ENCODE measurements around the gene ENPEP.
A peak's percentile ranks its signal among the peaks of the same experiment; 100 is the strongest.
"Not testable (repeated sequence)": the region's sequence is repeated elsewhere in the genome, so short reads cannot be mapped to it uniquely, and the experiment has no call there.

The ENPEP gene

DNA sequence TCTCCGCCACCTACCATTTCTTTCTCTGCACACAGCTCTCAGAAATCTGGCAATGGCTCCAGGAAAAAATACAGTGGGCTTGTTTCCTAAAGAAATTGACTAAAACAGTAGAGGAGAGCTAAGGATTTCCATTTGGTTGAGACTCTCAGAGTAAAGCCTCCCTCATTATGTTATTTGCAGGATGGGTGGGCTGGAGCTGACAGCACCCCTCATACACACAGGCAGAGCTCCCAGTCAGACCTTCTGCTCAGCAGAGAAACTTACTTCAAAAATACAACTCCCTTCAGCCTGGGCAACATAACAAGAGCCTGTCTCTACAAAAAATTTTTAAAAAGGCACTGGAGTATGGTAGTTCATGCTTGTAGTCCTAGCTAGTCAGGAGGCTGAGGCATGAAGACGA, 44.9 kb downstream of the ENPEP start:
- no peak for DNase-seq (ENCODE audit: low read depth in 3 of 3)

DNA sequence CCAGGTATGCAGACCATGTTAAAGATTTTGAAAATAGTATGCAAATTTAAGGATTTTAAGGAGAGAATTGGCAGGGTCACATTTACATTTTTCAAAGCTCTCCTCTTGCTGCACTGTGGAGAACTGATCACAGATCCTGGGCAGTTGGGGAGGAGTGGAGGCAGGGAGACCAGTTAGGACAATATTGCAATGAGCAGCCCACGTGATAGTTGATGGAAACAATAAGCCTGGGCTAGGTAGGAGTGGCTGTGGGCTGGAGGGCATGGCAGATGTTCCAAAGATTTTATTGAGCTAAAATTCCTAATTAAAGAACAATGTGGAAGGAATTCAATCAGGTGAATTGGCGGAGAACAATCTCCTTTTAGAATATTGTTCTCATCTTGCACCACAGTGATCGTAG, 50.6 kb downstream of the ENPEP start:
- no peak for DNase-seq (ENCODE audit: low read depth in 3 of 3)

DNA sequence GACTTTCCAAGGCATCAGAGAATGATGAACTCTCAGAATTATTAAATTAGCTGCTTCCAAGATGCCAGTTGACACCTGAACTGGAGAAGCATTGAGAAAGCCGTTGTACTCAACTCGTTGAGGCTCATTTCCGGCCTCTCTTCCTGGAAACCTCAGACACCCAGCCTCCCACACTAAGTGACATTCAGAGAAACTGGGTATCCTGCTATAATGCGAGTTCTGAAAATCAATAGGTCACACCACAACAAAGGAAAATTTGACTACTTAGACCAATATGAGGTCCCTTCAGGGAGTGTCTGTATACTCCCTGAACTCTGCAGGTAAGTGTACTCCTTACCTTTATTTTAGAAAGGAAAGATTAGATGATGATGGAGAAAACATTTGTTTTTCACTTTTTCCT, 51.2 kb downstream of the ENPEP start:
- DNase-seq (ENCODE audit: low read depth in 3 of 3) = peak in 1 of 3 experiments; percentile 11

DNA sequence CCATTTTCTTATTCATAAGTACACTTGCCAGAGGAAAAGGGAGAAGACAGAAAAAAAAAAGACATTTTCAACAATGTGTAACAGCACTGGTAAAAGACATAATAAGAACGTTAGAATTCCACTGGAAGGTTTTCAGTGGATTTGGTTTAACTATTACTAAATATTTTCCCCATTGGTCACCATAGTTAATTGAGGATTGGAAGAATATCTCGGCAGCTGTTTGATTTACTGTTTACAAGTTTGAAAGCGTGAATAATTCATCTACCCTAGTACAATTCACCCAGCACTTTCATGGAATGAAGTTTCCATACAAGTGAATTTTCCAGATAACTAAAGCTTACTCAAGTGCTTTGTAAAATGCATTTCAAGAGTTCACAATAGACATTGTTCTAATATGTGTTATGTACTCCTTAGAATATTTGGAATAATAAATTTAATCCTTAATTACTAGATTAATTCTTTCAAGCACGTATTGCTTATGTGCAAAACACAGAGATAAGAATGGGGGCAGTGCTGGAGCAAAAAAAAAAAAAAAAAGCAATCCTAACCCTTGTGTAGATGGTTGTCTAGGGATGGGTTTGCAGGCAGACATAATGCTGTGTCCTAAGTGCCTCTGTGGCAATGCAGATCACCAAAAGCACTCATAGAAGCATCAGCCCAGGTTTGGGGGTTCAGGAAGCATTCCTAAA, 57.1 kb downstream of the ENPEP start:
- DNase-seq (ENCODE audit: low read depth in 3 of 3) = no peak

DNA sequence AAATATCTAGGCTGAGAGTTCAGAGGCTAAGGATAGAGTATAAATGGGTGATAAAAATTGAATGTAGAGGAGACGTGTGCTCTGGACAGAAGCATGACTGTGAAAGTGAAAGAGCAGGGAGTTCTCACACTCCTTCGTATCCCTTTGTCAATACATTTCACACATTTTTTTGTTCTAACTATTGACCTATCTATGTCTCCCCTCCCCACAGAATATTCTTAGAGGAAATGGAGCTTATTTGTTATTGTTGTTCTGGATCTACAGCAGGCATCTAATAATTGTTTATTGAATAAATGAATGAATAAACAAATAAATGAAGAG, 57.6 kb downstream of the ENPEP start:
- DNase-seq (ENCODE audit: low read depth in 3 of 3) = no peak

DNA sequence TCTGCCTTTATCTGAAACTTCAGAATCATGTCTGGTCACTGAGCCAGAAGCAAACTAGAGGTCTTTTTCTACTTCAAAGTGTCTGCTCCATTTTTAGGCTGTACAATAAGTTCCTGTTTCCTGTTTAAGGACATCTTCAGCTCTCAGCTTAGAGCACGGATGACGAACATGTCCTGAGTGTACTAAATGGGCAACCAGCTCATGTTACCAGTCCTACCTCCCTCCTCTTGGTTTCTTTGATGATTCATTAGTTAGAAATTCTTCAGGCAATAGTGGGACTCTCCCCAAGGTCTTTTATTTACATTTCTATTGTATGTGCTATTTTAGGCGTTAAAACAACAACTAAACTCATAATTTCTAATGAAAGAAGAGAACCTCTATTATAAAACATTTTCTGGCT, 58.0 kb downstream of the ENPEP start:
- no peak for DNase-seq (ENCODE audit: low read depth in 3 of 3)

DNA sequence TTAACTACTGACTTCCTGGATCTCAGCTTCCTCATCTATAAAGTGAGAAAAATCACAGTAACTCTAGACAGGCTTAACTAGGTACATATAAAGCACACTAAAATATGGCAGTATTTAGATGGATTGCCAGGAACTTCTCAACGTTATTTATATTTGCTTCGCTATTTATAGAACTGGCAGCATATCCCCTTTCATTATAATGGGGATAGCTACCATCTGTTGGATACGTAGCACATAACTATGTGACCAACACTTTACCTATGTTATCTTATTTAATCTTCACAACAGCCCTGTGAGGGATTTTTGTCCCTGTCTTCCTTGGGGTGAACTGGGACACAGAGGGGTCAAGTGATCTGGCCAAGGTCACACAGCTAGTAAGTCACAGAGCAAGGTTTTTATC, 64.6 kb downstream of the ENPEP start:
- DNase-seq (ENCODE audit: low read depth in 3 of 3) = no peak

DNA sequence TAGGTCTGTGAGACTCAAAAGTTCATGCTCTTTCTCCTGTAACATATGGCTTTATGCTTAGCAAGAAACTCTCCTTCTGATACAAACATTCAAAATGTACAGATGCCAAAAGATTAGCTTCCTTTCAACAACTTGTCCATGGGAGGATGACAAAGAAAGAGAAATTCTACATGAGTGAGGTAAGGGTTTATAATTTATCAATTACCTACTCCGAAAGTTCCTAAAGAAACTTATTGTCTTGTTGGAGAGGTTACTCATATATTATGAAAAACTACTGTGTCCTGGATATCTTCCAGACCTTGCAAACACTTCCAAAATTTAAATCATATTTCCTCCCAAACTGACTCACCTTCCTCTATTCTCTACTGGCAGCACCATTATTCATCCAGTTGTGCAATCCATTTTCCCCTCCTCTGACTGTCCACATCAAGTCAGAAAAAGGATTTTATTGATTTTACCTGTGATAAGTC, 65.1 kb downstream of the ENPEP start:
- DNase-seq (ENCODE audit: low read depth in 3 of 3) = no peak

DNA sequence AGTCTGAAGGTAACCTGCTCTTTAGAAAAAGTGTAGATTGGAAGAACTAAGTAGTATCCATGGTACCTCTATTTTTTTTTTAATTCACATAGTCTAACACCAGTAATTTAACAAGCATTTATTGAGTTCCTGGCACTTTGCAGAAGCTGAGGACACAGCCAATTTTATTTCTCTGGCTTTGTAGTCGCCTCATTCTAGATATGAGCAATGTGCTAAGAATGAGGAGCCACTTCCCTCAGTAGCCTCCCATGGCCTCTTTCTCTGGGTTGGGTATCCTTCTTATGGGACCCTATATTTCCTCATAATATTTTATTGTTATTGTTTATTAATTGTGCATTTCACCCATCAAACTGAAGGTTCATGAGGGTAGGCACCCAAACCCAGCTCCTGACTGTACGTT, 67.6 kb downstream of the ENPEP start:
- DNase-seq (ENCODE audit: low read depth in 3 of 3) = no peak

DNA sequence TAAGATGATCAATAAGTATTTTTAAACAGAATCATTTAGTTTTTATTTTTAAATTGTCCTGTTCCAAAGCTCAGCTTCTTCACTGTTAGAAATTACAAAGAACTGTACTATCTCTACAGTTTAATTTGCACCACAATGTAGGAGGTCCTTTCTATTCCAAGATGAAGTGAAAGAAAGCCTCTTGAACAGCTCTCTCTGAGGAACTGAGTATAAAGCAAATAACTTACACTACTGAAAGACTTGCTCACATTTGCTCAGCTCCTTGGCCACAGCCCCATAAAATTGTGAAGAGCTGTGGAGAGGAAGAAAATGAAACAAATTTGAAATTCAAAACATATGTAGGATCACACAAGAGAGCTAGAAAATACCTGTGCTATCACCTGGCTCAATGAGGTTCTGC, 68.6 kb downstream of the ENPEP start:
- no peak for DNase-seq (ENCODE audit: low read depth in 3 of 3)

DNA sequence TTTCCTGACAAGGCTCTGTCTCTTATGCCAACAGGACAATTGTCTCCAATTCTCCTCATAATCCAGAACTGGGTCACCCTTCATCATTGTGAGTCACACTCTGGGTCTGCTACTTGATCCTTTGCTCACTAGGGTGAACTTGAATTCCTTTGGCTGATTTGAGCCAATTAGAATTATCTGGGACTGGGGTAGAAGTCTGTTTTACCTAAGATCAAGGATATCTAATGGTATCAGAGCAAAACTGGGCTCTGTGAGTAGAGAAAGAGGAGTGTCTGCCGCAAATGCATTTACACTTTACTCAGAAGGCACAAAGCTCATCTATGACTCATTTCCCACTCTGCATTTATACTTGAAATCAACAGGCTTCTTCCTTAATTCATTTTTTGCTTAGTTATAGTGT, 74.3 kb downstream of the ENPEP start:
- DNase-seq (ENCODE audit: low read depth in 3 of 3) = no peak

DNA sequence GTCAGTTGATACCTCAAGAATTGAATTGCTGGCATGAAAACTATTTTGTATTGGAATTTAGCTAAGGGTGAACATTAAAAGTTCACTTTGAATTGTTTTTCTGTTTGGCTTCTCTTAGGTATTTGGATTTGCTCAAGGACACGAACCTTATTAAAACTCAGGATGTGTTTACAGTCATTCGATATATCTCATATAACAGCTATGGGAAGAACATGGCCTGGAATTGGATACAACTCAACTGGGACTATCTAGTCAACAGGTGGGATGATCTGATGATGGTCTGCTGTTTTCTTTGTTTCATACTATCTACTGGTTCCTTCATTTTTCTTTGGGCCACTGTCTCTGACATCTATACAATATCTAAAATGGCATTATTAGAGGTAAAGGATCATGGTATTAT, 77.2 kb downstream of the ENPEP start:
- no peak for DNase-seq (ENCODE audit: low read depth in 3 of 3)

DNA sequence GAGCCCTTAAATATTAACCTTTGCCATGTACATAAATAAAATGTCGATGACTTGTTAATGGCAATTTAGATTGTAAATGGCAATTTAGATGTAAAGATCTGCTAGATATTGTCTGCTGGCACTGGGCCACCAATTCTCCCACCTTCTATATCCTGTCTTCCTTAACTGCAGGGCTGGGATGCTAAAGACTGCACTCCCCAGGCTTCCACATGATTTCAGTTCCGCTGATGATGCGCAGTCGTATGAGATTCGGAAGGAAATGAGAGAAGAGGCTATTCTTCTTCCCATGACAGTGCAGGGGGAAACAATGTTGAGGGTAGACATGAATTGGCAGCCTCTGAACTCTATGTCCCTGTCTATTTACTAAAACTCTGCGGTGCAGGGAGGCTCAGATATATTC, 91.3 kb downstream of the ENPEP start:
- DNase-seq (ENCODE audit: low read depth in 3 of 3) = no peak

DNA sequence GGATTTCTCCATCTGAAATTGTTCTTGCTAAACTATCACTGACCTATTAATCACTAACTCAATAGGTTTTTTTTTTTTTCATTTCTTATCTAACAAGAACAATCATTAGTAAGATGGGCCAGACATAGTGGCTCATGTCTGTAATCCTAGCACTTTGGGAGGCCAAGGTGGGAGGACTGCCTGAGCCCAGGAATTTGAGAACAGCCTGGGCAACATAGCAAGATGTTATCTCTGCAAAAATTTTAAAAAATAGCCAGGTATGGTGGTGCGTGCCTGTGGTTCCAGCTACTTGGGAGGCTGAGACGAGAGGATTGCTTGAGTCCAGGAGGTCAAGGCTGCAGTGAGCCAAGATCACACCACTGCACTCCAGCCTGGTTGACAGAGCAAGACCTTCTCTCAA, 100.7 kb downstream of the ENPEP start:
- not testable (repeated sequence) for DNase-seq (ENCODE audit: low read depth in 3 of 3)

DNA sequence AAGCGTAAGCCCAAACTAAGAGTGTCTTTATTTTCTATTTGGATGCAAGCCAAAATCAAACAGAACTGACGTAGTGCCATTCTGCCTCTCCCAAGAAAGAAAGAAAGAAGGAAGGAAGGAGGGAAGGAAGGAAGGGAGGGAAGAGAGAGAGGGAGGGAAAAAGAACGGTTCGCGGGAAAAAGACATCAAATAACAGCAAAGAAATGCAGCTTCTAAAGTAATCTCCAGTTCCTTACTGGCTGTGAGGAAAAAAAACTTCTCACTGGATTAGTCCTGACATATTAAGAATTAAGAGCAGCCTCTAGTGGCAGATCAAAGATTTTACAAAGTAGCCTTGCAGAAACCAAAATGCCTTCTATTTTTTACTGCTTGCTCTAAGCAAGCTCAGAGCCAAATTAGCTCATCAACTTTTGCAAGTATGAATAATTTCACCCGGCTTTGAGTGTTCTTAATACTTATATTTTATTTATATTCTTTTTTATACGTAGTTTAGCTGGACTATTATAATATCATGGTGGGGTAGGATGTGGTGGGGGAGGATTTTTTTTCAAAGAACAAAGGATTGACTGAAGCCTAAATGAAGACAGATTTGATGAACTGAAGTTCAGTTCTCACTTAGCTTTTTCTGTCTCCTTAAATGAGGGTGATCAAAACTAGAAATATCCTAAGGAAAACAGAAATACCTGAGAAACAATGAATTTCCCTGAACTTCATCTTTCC, 110.3 kb downstream of the ENPEP start:
- no peak for DNase-seq (ENCODE audit: low read depth in 3 of 3)

DNA sequence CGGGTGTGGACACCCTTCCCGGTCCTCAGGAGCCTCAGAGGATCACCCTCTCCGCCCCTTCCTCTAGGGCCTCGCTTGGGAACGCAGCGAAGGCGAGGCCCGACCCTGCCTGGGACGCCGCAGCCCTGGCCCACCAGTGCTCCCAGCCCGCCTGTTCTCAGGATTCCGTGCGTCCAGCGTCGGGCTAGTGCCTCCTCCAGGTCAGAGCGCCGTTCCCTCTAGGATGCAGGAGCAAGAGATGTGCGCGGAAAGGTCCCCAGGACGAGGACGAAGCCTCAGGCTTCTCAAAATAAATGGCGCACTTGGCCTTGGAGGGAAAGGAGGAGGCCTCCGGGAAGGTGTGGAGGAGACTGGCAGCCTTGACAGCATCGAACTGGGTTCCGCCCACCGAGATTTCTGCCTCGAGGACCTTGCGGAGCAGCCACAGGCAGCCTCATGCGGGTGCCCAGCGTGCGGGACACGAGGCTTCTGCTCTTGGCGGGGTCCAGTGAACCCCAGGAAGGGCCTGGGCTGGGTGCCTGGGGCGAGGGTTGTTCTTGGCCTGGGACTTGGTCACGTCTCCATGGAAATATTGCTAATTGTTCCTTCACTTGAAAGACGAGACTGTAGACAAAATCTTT, 111.8 kb downstream of the ENPEP start:
- no peak for DNase-seq (ENCODE audit: low read depth in 3 of 3)

DNA sequence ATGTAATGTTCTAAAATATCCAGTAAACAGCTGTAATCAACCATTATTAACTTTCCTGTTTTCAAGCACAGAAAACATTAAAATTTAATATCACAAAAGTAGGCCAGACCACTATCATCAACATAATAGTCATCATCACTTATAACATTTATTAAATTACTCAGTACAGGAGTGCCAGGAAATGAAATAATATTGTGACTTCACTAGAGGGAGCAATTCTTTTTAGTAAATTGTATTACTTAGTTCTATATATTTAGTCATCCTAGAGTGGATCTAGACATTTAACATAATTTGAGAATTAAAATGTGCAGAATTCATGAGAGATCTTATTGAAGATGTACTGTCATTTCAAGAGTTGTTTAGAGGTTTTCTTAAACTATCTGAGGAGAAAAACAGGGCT, 113.3 kb downstream of the ENPEP start:
- no peak for DNase-seq (ENCODE audit: low read depth in 3 of 3)

DNA sequence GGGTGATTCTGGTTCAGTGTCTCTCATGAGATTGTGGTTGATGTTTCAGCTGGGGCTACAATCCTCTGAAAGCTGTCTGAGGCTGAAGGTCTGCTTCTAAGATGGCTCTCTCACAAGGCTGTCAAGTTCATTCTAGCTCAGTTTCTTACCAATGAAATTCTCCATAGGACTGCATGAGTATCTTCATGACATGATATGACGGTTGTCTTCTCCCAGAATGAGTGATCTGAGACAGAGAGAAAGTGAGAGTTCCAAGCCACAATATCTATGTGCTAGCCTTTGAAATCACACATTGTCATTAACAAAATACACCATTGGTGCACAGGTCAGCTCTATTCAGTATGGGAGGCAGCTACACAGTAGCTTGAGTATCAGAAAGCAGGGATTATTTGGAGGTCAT, 119.6 kb downstream of the ENPEP start:
- no peak for DNase-seq (ENCODE audit: low read depth in 3 of 3)

DNA sequence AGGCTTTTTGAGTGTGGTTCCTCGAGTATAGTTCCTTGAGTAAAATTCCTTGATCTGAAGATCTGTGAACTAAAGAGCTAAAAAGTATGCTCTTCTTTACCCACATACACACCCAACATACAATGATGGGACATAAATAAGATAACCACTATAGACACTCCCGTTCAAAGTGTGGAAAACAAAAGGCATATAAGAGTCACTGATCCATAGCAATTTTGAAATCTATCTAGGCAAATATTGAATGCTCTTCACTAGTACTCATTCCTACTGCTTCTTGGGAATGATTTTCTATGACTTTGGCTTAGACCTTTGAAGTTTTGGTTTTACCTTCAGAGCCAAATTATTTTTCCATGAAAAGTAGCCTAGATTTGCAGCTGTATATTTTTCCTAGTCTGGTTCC, 120.5 kb downstream of the ENPEP start:
- DNase-seq (ENCODE audit: low read depth in 3 of 3) = no peak

DNA sequence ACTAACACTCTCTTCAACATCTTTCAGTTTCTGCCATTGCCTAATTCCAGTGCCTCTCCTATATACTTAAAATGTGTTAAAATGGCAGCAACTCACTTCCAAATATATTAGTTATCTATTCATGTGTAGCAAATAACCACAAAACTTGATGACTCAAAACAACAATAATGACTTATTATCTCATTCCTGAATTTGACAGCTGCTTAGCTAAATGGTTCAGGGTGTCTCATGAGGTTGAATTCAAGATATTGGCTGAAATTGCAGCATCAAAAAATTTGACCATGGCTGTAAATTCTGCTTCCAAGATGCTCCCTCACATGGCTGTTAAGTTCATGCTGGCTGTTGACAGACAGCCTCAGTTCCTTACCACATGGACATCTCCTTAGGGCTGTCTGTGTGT, 121.6 kb downstream of the ENPEP start:
- no peak for DNase-seq (ENCODE audit: low read depth in 3 of 3)

DNA sequence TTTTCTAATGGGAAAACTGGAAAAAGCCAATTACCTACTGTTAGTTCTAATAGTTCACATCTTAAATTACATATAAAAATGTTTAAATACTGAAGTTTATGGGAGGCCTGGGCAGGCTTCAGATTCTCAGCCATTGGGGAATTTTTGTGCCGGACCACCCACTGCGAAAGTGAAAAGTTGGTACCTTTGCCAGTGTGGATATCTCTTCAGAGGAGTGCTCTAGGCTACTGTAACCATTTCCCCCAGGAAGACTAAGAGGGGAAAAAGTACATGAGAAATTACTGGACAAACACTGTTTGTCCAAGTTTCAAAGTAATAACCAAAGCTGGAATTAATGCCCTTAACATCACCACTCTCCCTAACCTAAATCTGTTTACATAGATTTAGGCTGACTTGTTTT, 126.1 kb downstream of the ENPEP start:
- DNase-seq (ENCODE audit: low read depth in 3 of 3) = no peak

DNA sequence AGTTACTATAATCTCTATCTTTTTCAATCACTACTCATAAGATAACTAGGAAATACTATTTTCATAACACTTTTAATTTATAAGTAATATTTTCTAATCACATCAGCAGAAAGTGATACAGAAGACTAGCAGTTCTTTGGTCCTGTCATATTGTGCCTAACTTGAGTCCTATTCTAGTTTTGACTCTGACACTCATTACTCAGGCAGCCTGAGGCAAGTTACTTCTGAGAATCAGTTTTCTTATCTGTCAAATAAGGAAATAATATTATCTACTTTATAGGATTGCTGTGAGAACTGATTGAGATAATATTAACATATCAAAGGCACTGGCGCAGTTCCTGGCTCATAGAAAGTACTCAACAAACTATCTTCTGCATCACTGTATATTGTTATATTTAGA, 129.1 kb downstream of the ENPEP start:
- DNase-seq (ENCODE audit: low read depth in 3 of 3) = no peak

DNA sequence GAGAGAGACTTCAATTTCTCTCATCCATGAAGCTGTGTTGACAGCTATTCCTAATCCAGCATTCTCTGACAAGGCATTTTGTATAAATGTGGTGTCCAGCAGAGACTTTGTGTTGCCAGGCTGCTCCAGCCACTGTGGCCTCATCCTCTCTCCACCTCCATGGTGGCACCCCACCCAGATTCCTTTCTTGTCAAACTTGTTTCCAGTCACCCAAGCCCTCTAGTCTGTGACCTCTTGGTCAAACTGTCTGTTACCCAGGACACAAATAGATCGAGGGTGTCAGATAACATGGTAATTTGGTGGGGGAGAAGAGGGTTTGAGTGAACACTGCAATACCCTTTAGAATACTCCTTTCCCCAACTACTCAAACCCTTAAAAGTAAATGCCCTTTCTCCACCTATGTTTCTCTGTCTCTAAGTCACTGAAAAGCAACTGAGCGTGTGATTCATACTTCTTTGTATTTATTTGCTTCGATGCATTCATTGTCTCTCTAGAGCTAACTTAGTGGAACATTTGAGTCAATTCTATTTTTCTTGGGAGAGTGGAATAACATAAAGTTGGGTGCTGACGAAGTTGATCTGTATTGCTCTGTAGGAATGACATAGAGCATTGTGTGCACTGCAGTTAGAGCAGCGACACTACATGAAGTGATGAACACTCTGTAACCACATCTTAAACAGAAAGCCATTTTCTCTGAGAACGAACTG, 133.2 kb downstream of the ENPEP start:
- no peak for DNase-seq (ENCODE audit: low read depth in 3 of 3)

Data from stimulated activated CD4-positive, alpha-beta T cell treated with anti-CD3 and anti-CD28 coated beads, TNF-alpha, amount 100 ng/mL, for 24 hours (primary cell).